ENCODE measurements around the gene GPR62. TPM values are rescaled to one million over a fixed set of nuclear protein-coding genes. Genes with fewer than 3 reads are reported as not detected.

The GPR62 gene
- polyA plus RNA-seq, 1 of the 3 experiments (the other 2 are of a cell fraction) = 0.02 TPM

GRCh38 chr3:51968170-51968775 lies 13.1 kb downstream of the GPR62 start (continued):
- TF ChIP-seq SMC3 (IDR thresholded peaks at IDR 0.05; ENCODE audit: low read depth, low read length) = no peak
- no peak for TF ChIP-seq RXRA (IDR thresholded peaks at IDR 0.05; ENCODE audit: borderline replicate concordance, low read depth)
- TF ChIP-seq TEAD4 (IDR thresholded peaks at IDR 0.05; ENCODE audit: borderline replicate concordance, insufficient read depth) = no peak
- no peak for TF ChIP-seq FOSL2 (IDR thresholded peaks at IDR 0.05; ENCODE audit: borderline replicate concordance, low read depth)
- peak; percentile 33; the same call in 1 of the 2 replicates for TF ChIP-seq TCF12 (IDR thresholded peaks at IDR 0.05)
- TF ChIP-seq IRF3 (IDR thresholded peaks at IDR 0.05; ENCODE audit: low read depth, low read length) = no peak
- no peak for TF ChIP-seq GABPA (IDR thresholded peaks at IDR 0.05; ENCODE audit: low read depth)
- TF ChIP-seq MEF2A (IDR thresholded peaks at IDR 0.05; ENCODE audit: borderline replicate concordance, low read depth) = no peak
- no peak for TF ChIP-seq MAX (IDR thresholded peaks at IDR 0.05; ENCODE audit: low read depth)

GRCh38 chr3:51968883-51969678 lies 13.9 kb downstream of the GPR62 start:
- Histone ChIP-seq H3K4me1 (ENCODE audit: control insufficient read depth in 1 of 2, insufficient read depth in 2 of 2, low read depth in 1 of 2, low read length in 1 of 2) (peaks cover 5 to 62% of the 10 kb centered on the region in 2 experiments; a peak in 3 of 4 replicates), H3K4me3 (ENCODE audit: low read depth in 2 of 2, low read length in 1 of 2) (peak overlapping the region in 1 of 2 experiments; percentile 74; a peak in 2 of 4 replicates), H3K9me2 (no peaks in the 10 kb centered on the region), H3F3A (replicated peaks; ENCODE audit: insufficient read depth) (peaks cover 12% of the 10 kb centered on the region), H4K20me1 (ENCODE audit: insufficient read depth) (no peaks in the 10 kb centered on the region), H2AFZ (ENCODE audit: low read depth) (no peak overlapping the region), H3K27me3 (ENCODE audit: insufficient read depth) (no peaks in the 10 kb centered on the region), H3K9me3 (no peaks in the 10 kb centered on the region), H3K79me2 (ENCODE audit: insufficient read depth) (peaks cover 45% of the 10 kb centered on the region), H3K4me2 (peak overlapping the region; percentile 91), H3K9ac (no peak overlapping the region), H3K36me3 (replicated peaks in 1 of 2; ENCODE audit: control insufficient read depth in 1 of 2, insufficient read depth in 2 of 2, low read length in 1 of 2) (no peaks in the 10 kb centered on the region), H3K27ac (ENCODE audit: low read depth in 2 of 2, low read length in 1 of 2) (peak overlapping the region in 1 of 2 experiments; percentile 97; a peak in 3 of 4 replicates)
- POLR2A ChIA-PET = interaction anchor here (0.8 to 3.9 kb wide), 5 partner anchors 14 to 36 kb away, joined by 3 to 20 read pairs (median 7); partner anchors contain the start of genes ACY1, PARP3, RPL29 and RRP9
- CTCF ChIA-PET = interaction anchor here (0.9 to 4.8 kb wide), 7 partner anchors 8 to 27 kb away, joined by 3 to 27 read pairs (median 5); partner anchors contain the start of genes ACY1, PARP3 and RRP9
- DNase-seq = no peak
- 98% methylated on average over 4 of the region's 6 CpGs for WGBS (ENCODE audit: low lambda C conversion rate)
- TF ChIP-seq RAD21 (IDR thresholded peaks at IDR 0.05; ENCODE audit: low read length) = no peak
- TF ChIP-seq TAF1 (IDR thresholded peaks at IDR 0.05; ENCODE audit: borderline replicate concordance, low read depth, low read length) = no peak
- no peak for TF ChIP-seq RFX5 (IDR thresholded peaks at IDR 0.05; ENCODE audit: low read length)
- TF ChIP-seq TEAD4 (IDR thresholded peaks at IDR 0.05; ENCODE audit: borderline replicate concordance, insufficient read depth) = no peak
- no peak for TF ChIP-seq NRF1 (IDR thresholded peaks at IDR 0.05; ENCODE audit: low read depth, low read length)
- no peak for TF ChIP-seq TCF12 (IDR thresholded peaks at IDR 0.05)
- TF ChIP-seq RXRA (IDR thresholded peaks at IDR 0.05; ENCODE audit: borderline replicate concordance, low read depth) = no peak
- TF ChIP-seq JUND (IDR thresholded peaks at IDR 0.05) = no peak
- TF ChIP-seq GABPA (IDR thresholded peaks at IDR 0.05; ENCODE audit: low read depth) = no peak
